HepG2 (cell line): ENCODE data around the gene AARS2. TPM values are rescaled to one million over a fixed set of nuclear protein-coding genes. Genes with fewer than 3 reads are reported as not detected.

Experiments
- ATAC-seq: fragments of 200-7000 bp; cut with Tn5 transposase; 3 replicates; pipeline ENCODE4 v1.9.1; 2020; ENCODE audit warnings: mild to moderate bottlenecking, moderate library complexity
- BruUV-seq: library from RNA; stranded (reverse); fragments of 400-500 nt; replicated peaks from 2 replicates; lab custom pipeline; 2021; lab: Mats Ljungman, UMichigan
- CTCF ChIA-PET: fragments of 300-600 bp; formaldehyde crosslinking; extraction: SDS; loops from one replicate; lab custom pipeline; 2021; ENCODE audit warnings: low total read pairs, inconsistent platforms, low intra/inter-chr PET ratio; lab: Yijun Ruan, JAX
- POLR2A ChIA-PET: fragments of 350-600 bp; sonication (Branson Sonifier 250); formaldehyde crosslinking; loops from one replicate; lab custom pipeline; 2020; ENCODE audit warnings: antibody characterized with exemption, inconsistent platforms; lab: Yijun Ruan, JAX
- DNase-seq: peaks from one replicate; pipeline ENCODE4 v3.0.0-alpha.2; 2015; ENCODE audit warnings: low spot score
- FAIRE-seq: peaks from 3 replicates; lab custom pipeline; 2011; peaks lifted over from hg19 to GRCh38; lab: Jason Lieb, UNC
- H2AFZ ChIP-seq: one replicate; pipeline ENCODE4 v1.6.1; 2011; ENCODE audit warnings: low read length, inconsistent platforms
- H3K27ac ChIP-seq: fragments of 300-600 bp; 3 replicates; pipeline ENCODE4 v1.8.0; 2011; ENCODE audit warnings: mixed run types, mild to moderate bottlenecking, mixed read lengths, low read length, inconsistent platforms; ENCODE audit not compliant: insufficient read depth; ENCODE audit errors: extremely low read length
- H3K27me3 ChIP-seq, 2 experiments: fragments of 200-600 bp in 1 of 2; 2 replicates in 1 of 2; 3 replicates in 1 of 2; pipeline versions ENCODE4 v1.6.0 to v1.8.0; 2011; ENCODE audit warnings: low read length in 2 of 2, mild to moderate bottlenecking in 2 of 2, moderate library complexity in 2 of 2, inconsistent platforms in 1 of 2; ENCODE audit not compliant: insufficient read depth in 2 of 2, control insufficient read depth in 1 of 2
- H3K36me3 ChIP-seq, 2 experiments: fragments of 200-600 bp in 1 of 2; replicated peaks in 1 of 2; 2 replicates in 1 of 2; 3 replicates in 1 of 2; pipeline versions ENCODE4 v1.5.1 to v1.8.0; 2011; ENCODE audit warnings: low read length in 2 of 2, inconsistent platforms in 1 of 2; ENCODE audit not compliant: insufficient read depth in 2 of 2, control insufficient read depth in 1 of 2
- H3K4me1 ChIP-seq: 2 replicates; pipeline ENCODE4 v1.5.1; 2012; ENCODE audit warnings: low read length, inconsistent platforms; ENCODE audit not compliant: insufficient read depth
- H3K4me2 ChIP-seq: 2 replicates; pipeline ENCODE4 v1.6.0; 2011; ENCODE audit warnings: low read depth, low read length, inconsistent platforms
- H3K4me3 ChIP-seq, 3 experiments: fragments of 200-600 bp in 1 of 3; sonication (generic), shearing (Covaris generic) in 1 of 3; replicated peaks in 1 of 3; 2 replicates each; pipeline ENCODE4 v1.5.1; 2011 to 2016; ENCODE audit warnings: low read length in 3 of 3, inconsistent platforms in 2 of 3, low read depth in 2 of 3, mild to moderate bottlenecking in 2 of 3, control low read depth in 1 of 3, mixed read lengths in 1 of 3; ENCODE audit not compliant: insufficient read depth in 1 of 3
- H3K79me2 ChIP-seq: one replicate; pipeline ENCODE4 v1.6.1; 2011; ENCODE audit warnings: low read length, inconsistent platforms; ENCODE audit not compliant: insufficient read depth
- H3K9ac ChIP-seq: 2 replicates; pipeline ENCODE4 v1.6.0; 2011; ENCODE audit warnings: mild to moderate bottlenecking, low read depth, low read length, inconsistent platforms; ENCODE audit not compliant: insufficient read depth
- H3K9me3 ChIP-seq: 2 replicates; pipeline ENCODE4 v1.5.1; 2012; ENCODE audit warnings: mild to moderate bottlenecking, low read length
- H4K20me1 ChIP-seq: 2 replicates; pipeline ENCODE4 v1.6.0; 2011; ENCODE audit warnings: inconsistent platforms, mild to moderate bottlenecking, low read length, moderate library complexity; ENCODE audit not compliant: insufficient read depth
- ATF5 ChIP-seq: sonication (generic); formaldehyde crosslinking; IDR thresholded peaks from 2 replicates; pipeline ENCODE4 v1.4.0; 2020; ENCODE audit warnings: mild to moderate bottlenecking, low read depth, missing genetic modification reagents
- CBFB ChIP-seq: sonication (generic); formaldehyde crosslinking; IDR thresholded peaks from 2 replicates; pipeline ENCODE4 v1.4.0; 2020; ENCODE audit warnings: missing genetic modification reagents
- CSRNP1 ChIP-seq: sonication (generic); formaldehyde crosslinking; IDR thresholded peaks from 2 replicates; pipeline ENCODE4 v1.8.1; 2023; ENCODE audit warnings: mild to moderate bottlenecking, missing genetic modification reagents
- FOSL2 ChIP-seq: sonication (generic); formaldehyde crosslinking; IDR thresholded peaks from 2 replicates; pipeline ENCODE4 v1.4.0; 2020; ENCODE audit warnings: missing genetic modification reagents
- GLI4 ChIP-seq: sonication (generic); formaldehyde crosslinking; IDR thresholded peaks from 2 replicates; pipeline ENCODE4 v1.5.1; 2020; ENCODE audit warnings: missing genetic modification reagents, mild to moderate bottlenecking, moderate library complexity, borderline replicate concordance
- GPN1 ChIP-seq: sonication (generic); formaldehyde crosslinking; IDR thresholded peaks from 2 replicates; pipeline ENCODE4 v1.5.1; 2020; ENCODE audit warnings: missing genetic modification reagents, borderline replicate concordance
- HDAC6 ChIP-seq: fragments of 200-600 bp; sonication (generic); IDR thresholded peaks from 2 replicates; pipeline ENCODE4 v1.7.0; 2017; ENCODE audit warnings: mild to moderate bottlenecking, antibody characterized with exemption, low read length, low read depth
- KLF6 ChIP-seq: IDR thresholded peaks from 2 replicates; pipeline ENCODE4 v1.8.0; 2016; ENCODE audit warnings: missing biosample characterization, missing genetic modification reagents
- MED8 ChIP-seq: sonication (generic); formaldehyde crosslinking; IDR thresholded peaks from 2 replicates; pipeline ENCODE4 v1.8.1; 2023; ENCODE audit warnings: mild to moderate bottlenecking, missing genetic modification reagents; ENCODE audit not compliant: insufficient replicate concordance
- STAG1 ChIP-seq: sonication (generic); formaldehyde crosslinking; IDR thresholded peaks from 2 replicates; pipeline ENCODE4 v1.4.0; 2020; ENCODE audit warnings: missing genetic modification reagents
- ZBTB33 ChIP-seq: sonication (generic); formaldehyde crosslinking; IDR thresholded peaks from 2 replicates; pipeline ENCODE4 v1.4.0; 2020; ENCODE audit warnings: missing genetic modification reagents
- ZBTB7B ChIP-seq: sonication (generic); formaldehyde crosslinking; IDR thresholded peaks from 2 replicates; pipeline ENCODE4 v1.4.0; 2020; ENCODE audit warnings: missing genetic modification reagents
- ZC3H13 ChIP-seq: sonication (generic); formaldehyde crosslinking; IDR thresholded peaks from 2 replicates; pipeline ENCODE4 v1.8.1; 2023; ENCODE audit warnings: mild to moderate bottlenecking, missing genetic modification reagents, moderate library complexity
- ZMYM2 ChIP-seq: sonication (generic); formaldehyde crosslinking; IDR thresholded peaks from 2 replicates; pipeline ENCODE4 v1.8.0; 2022; ENCODE audit warnings: mild to moderate bottlenecking, missing genetic modification reagents
- ZNF124 ChIP-seq: sonication (generic); formaldehyde crosslinking; IDR thresholded peaks from 2 replicates; pipeline ENCODE4 v1.4.0; 2020; ENCODE audit warnings: missing genetic modification reagents
- ZNF782 ChIP-seq: sonication (generic); formaldehyde crosslinking; IDR thresholded peaks from 2 replicates; pipeline ENCODE4 v1.4.0; 2020; ENCODE audit warnings: missing genetic modification reagents, mild to moderate bottlenecking, borderline replicate concordance
- WGBS: methylation state at CpG from one replicate; pipeline ENCODE4 v1.1.6; 2017; ENCODE audit warnings: low lambda C conversion rate; 5-methylcytosine and 5-hydroxymethylcytosine counted together
- in situ Hi-C: cut with HindIII; loops from 2 replicates; pipeline ENCODE4 v1.10.0; 2017; ENCODE audit warnings: low pct_unique_long_range_greater_than_20kb; ENCODE audit not compliant: extremely low pct_ligation_motif_present
- intact Hi-C: fragments of 100-400 bp; cut with micrococcal nuclease; formaldehyde crosslinking; loops from one replicate; pipeline ENCODE4 v1.10.0; 2022; ENCODE audit not compliant: unreplicated experiment
- polyA plus RNA-seq, 8 experiments: library from polyadenylated mRNA; depleted of rRNA in 3 of 8; stranded (reverse) in 7 of 8; unstranded in 1 of 8; fragments of >200 nt; fragmentation: Illumina TruSeq in 4 of 8; extraction: Trizol in 4 of 8; gene quantifications; 2 replicates each; pipeline versions ENCODE4 v1.2.1 to v1.2.3, GENCODE V29; 2011 to 2016; ENCODE audit warnings: low read depth in 4 of 8, missing spikeins in 1 of 8, mixed read lengths in 1 of 8; ENCODE audit not compliant: insufficient read depth in 1 of 8
- total RNA-seq, 5 experiments: library from RNA; depleted of rRNA; stranded (reverse); fragments of >200 nt; fragmentation: Illumina TruSeq; extraction: Trizol; gene quantifications; 2 replicates each; pipeline ENCODE4 v1.2.3, GENCODE V29; 2016; ENCODE audit warnings: low read depth in 1 of 5
- TF ChIP-seq, protein P1 (sequence below): sonication (generic); formaldehyde crosslinking; conservative IDR thresholded peaks from 2 replicates; pipeline ENCODE4 v1.4.0; 2020; ENCODE audit warnings: missing genetic modification reagents

The AARS2 gene
- total and polyA plus RNA-seq, 2 of the 13 experiments (the other 11 are each of a cell fraction or from before 2014, with no cell fraction given), result 7.5 to 24.1 TPM

DNA sequence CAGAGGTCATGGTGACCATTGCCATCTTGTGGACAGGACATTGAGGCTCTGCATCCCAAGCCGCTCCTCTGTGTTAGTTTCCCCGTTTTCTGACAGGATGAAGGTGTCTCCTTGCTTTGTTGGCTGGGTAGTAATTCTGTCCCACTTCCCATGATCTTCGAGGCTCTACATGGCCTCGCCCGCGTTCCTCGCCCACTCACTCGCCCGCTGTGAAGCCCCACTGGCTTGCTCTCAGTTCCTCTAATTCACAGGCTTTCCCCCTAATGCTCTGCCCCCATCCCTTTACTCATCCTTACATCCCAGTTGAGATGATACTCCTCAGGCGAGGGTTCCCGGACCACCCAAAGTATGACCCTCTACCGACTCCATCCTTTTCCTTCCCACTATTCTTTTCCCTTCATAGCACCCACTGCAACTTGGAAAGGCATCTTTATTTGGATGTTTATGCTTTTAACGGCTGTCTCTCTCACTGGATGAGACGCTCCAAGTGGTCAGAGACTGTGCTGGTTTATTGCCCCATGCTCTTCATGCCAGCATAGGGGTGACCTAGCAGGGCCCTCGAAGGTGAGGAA is 55.3 kb downstream of the AARS2 start:
- H3K4me1 ChIP-seq, result peaks cover 56% of the 10 kb centered on the region
- FAIRE-seq, result no peak
- DNase-seq, result no peak
- WGBS, result 64% methylated on average over 15 of the region's 15 CpGs
- CTCF ChIA-PET, result interaction anchor here (0.7 to 1.5 kb wide), 3 partner anchors 37 to 106 kb away, joined by 3 to 4 read pairs (median 4); no protein-coding TSS in a partner anchor
- intact Hi-C loops (no loop called here), in situ Hi-C loops (no loop called here)
- H4K20me1 ChIP-seq, result peaks cover 37% of the 10 kb centered on the region
- BruUV-seq, result no TSS peak
- H2AFZ ChIP-seq, result no peak overlapping the region
- peak overlapping the region; percentile 96 for H3K4me2 ChIP-seq
- POLR2A ChIA-PET, result interaction anchor here (1.2 to 6.0 kb wide), 13 partner anchors 12 to 158 kb away, joined by 3 to 264 read pairs (median 7); partner anchors contain the start of genes HSP90AB1, MRPL14, SLC29A1 and TMEM151B
- ATAC-seq, result no peak
- no peaks in the 10 kb centered on the region; a peak in 1 of 5 replicates for H3K27me3 ChIP-seq
- H3K36me3 ChIP-seq, result peaks cover 21 to 55% of the 10 kb centered on the region in 2 experiments
- H3K9me3 ChIP-seq, result no peaks in the 10 kb centered on the region
- peak overlapping the region; percentile 52 to 84 (median 66); a peak in 5 of 6 replicates for H3K4me3 ChIP-seq
- H3K27ac ChIP-seq, result peak overlapping the region; percentile 74
- peak overlapping the region; percentile 92 for H3K9ac ChIP-seq
- peaks cover 19% of the 10 kb centered on the region for H3K79me2 ChIP-seq
- TF ChIP-seq KLF6 (CRISPR knock-in tag) (no peak), ATF5 (CRISPR knock-in tag) (0 out of 2 replicates have a peak, but pooled peaks have one; percentile 19), HDAC6 (no peak), CSRNP1 (CRISPR knock-in tag) (0 out of 2 replicates have a peak, but pooled peaks have one; percentile 4), ZBTB33 (CRISPR knock-in tag) (0 out of 2 replicates have a peak, but pooled peaks have one; percentile 6), ZC3H13 (CRISPR knock-in tag) (0 out of 2 replicates have a peak, but pooled peaks have one; percentile 25), GPN1 (CRISPR knock-in tag) (no peak), ZMYM2 (no peak), ZNF124 (CRISPR knock-in tag) (0 out of 2 replicates have a peak, but pooled peaks have one; percentile 6), STAG1 (CRISPR knock-in tag) (peak; percentile 0; the same call in 1 of the 2 replicates), GLI4 (no peak), ZBTB7B (no peak), FOSL2 (CRISPR knock-in tag) (peak; percentile 10; the same call in 1 of the 2 replicates), ZNF782 (CRISPR knock-in tag) (0 out of 2 replicates have a peak, but pooled peaks have one; percentile 4), CBFB (CRISPR knock-in tag) (no peak), MED8 (CRISPR knock-in tag) (peak; percentile 15)
- TF ChIP-seq, protein P1, sequence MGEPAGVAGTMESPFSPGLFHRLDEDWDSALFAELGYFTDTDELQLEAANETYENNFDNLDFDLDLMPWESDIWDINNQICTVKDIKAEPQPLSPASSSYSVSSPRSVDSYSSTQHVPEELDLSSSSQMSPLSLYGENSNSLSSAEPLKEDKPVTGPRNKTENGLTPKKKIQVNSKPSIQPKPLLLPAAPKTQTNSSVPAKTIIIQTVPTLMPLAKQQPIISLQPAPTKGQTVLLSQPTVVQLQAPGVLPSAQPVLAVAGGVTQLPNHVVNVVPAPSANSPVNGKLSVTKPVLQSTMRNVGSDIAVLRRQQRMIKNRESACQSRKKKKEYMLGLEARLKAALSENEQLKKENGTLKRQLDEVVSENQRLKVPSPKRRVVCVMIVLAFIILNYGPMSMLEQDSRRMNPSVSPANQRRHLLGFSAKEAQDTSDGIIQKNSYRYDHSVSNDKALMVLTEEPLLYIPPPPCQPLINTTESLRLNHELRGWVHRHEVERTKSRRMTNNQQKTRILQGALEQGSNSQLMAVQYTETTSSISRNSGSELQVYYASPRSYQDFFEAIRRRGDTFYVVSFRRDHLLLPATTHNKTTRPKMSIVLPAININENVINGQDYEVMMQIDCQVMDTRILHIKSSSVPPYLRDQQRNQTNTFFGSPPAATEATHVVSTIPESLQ, result 0 out of 2 replicates have a peak, but pooled peaks have one; percentile 24
